ENCODE results near the gene CSF2.
A peak's percentile ranks its signal among the peaks of the same experiment; 100 is the strongest.
"Not testable (repeated sequence)": the region's sequence is repeated elsewhere in the genome, so short reads cannot be mapped to it uniquely, and the experiment has no call there.

CSF2 gene

DNA sequence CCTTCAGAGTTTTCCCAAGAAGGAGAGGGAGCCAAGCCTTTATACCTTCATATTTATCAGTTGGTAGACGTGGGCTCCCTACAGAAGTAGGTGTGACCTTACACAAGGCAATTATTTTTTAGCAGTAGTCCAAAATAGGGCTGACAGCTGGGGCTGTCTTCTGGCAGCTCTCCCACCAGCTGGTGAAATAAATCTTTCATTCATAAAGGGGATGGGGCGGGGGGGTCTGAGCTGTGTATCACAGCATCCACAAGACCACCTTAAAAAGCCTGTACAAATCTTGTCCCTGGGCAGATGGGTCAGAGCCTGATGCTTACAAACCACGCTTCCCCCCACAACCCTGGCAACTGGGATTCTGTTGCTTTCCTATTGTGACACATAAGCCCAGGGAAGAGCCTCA is 19.7 kb downstream of the CSF2 start:
- no peak for DNase-seq

DNA sequence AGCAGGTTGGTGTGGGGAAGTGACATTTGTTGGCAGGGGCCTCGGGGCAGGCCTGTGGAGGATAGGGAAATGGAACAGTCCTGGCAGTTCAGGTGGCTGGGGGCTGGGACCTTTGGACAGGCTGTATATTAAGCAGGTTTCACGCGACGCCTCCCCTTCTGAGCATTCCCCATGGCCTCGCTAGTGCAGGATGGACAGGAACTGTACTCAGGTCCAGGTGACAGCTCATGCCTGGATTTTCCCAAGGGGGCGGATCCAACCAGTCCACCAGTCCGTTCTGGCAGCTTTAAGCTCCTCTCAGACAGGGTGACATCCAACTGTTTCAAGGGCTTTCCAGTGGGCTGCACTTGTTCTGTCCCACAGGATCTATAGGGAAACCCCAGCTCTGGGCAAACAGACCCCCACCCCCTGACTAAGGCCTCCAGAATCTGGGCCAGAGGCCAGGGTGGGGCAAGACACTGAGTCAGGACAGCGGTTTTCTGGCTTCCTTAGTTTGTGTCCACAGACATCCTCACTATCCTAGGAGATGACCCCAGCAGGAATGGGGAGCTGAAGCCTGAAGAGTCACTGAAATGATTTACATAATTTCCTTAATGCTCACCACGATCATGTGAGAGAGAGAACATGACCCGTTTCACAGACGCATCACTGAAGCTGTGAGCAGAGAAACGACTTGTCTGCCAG is 20.9 kb downstream of the CSF2 start:
- DNase-seq, result peak; percentile 36 to 73 (median 44)

DNA sequence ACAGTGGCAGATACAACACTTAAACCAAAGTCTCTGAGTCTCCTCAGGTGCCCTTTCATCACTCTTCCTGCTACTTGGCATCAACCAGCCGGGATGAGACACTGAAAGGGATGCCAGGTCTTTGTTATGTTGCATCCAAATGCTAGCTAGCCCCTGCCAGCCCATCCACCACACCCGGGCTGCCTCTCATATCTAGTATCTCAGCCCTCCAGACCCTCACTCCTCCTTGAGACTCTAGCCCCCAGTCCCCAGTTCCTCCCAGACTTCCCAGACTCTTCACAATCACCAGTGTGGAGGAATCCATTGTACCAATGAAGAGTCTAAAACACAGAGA is 21.5 kb downstream of the CSF2 start:
- DNase-seq, result no peak

DNA sequence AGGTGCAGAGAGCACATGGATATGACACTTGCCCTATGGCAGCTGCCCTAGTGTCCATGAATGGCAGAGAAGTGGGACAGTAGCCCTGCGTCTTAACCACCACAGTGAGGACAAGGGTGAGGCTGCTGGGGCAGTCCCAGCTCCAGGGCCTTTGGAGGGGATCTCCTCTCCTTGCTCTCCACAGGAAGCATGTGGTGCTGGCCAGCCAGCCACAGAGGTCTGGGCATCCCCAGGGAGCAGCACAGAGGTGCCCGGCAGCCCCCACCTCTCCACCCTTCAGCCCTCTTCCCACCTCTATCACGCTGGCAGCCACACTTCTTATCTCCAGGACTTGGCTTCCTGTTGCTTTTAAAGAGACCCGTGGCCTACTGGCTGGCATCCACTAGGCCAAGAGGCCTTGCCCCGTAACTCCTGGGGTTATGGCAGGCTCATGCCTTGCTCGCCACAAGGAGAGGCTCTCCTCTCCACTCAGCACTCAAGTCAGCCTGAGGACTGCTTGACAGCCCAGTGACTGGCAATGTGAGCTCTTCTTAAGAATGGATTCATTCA is 21.9 kb downstream of the CSF2 start:
- DNase-seq, result no peak

DNA sequence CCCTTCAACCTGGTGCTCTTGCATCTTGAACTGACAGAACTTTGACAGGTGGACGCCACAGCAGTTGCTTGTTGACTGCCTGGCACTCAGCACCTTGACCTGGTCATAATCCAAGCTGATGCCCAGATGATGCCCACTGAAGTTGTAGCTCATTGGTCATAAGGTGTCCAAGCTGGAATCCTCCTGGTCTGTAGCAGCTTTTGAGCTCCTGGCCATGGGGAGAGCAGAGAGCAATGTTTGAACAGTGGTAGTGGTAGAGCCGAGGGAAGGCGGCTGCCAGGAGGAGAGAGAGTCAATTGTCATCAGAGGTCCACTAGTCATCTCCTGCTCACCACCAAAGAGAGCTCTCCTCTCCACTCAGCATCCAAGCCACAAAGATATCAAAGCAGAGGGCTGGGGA is 23.3 kb downstream of the CSF2 start:
- DNase-seq, result no peak

DNA sequence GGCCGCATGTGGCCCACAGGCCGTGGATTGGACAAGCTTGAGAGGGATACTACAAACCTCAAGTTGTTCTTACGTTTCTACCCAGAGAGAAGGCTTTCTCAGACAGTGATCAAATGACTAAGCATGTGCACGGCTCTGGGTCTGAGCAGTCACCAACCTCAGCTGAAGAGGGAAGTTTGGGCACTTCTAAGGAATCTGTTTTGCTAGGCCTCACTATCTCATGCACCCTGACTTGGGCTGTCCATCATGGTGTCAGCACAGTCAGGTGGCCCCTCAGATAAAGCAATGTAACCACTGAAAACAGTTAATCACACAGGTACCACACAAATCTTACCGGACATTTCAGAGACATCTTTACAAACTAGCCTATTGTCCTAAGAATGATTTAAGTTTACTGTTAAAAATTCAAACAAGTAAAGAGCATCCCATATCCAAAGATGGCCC is 24.6 kb downstream of the CSF2 start:
- peak; percentile 64 to 76 (median 71) for DNase-seq

DNA sequence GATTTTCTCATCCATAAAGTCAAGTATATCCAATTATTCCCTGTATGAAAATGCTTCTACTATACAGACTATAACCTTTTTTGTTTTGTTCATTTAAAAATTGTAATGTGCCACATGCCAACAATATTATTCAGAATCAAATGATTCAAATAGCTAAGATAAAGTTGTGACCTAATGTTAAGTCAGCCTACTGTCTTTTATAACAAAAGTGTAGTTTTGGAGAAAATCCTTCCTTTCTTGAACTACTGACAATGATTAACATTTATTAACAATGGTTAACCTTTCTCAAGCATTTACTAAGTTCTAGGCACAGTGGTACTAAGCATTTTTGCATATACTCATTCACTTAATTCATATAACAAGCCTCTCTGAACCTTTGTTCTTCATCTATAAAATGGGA is 25.0 kb downstream of the CSF2 start:
- no peak for DNase-seq

DNA sequence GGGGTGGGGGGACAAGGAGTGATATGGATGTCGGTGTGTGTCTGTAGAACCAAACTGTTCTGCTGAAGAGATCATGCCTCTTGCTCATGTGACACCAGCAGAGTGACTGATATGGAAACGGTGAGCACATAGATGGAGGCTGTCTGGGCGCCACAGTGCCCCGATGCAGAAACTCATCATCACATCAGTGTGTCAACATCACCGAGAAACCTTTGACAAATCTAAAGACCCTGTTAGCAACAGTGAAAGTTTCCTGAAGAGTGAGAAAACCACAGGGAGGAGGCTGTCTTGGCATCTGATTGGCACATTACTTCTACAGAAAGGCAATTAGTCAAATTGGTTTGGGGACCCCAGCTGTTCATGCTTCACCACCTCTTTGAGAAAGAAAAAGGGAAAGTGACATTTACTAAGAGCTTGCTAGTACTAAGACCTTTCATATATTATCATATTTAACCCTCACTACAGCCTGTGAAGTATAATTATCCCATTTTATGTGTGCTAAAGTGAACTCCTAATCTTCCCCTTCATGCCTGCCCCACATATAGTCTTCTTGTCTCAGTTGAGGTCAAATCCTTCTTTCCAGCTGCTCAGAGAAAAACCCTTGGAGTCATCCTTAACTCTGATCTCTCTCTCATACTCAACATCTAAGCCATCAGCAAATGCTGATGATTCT is 25.6 kb downstream of the CSF2 start:
- DNase-seq, result no peak

DNA sequence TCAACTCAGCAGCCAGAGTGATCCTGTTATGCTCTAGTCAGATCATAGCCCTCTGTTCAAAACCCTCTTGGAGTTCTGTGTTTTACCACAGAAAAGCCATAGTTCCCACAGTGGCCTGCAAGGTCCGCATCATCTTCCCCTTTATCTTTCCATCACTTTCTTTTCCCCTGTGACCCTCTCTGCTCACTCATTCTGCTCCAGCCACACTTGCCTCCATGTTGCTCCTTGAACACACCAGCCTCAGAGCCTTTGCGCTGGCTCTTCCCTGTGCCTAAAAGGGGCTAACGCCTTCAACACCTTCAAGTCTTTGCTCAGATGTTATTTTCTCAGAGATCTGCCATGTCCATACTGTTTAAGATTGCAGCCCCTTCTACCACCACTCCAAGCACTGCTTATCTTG is 26.3 kb downstream of the CSF2 start:
- no peak for DNase-seq

DNA sequence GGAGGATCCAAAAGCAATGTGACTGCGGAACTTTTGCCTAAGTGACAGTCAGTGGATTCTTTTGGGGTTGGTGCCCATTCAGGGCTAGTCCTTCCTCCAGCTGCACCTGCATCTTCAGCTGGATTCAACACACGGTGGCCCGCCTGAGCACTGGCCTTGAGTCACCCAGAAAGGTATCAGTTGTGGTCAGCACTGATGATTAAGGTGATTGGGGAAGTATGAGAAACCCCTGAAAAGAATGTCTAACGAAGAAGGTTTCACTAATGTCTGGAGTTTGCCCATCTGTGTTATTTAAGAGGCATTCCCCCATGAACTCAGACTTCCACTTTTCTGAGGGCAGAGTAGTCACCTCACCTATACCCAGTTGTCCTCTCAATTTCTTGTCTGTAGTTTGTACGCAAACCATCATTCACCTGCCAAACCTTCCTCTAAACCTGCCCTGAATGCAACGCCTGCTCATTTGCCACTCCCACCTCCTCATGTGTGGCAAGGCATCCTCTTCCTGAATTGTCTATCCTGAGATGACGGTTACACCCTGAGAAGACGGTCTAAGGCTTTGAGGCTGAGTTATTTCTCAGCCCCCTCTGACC is 27.2 kb downstream of the CSF2 start:
- DNase-seq, result peak in 2 of 4 experiments; percentile 27 to 45

DNA sequence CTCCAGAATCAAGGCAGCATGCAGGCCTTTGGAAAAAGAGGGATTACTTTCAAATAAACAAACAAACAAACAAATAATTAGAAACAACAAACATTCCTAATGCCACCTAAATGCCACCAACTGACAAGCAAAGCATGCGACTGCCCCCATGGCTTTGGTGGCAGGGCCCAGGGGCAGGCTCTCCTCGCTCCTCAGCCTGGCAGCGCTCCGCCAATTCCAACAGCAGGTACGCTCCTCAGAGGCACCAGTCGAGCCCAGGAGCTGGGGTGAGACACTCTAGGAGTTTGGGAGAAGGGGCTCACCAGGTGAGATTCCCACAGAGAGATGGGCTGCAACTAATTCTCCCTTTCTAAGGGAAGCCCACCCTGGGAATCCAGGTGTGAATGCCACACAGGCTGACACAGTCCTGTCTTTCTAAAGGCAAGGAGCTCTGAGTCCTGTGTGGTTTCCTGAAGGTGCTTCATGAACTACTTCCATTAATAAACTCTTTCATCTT is 27.8 kb downstream of the CSF2 start:
- DNase-seq, result no peak

DNA sequence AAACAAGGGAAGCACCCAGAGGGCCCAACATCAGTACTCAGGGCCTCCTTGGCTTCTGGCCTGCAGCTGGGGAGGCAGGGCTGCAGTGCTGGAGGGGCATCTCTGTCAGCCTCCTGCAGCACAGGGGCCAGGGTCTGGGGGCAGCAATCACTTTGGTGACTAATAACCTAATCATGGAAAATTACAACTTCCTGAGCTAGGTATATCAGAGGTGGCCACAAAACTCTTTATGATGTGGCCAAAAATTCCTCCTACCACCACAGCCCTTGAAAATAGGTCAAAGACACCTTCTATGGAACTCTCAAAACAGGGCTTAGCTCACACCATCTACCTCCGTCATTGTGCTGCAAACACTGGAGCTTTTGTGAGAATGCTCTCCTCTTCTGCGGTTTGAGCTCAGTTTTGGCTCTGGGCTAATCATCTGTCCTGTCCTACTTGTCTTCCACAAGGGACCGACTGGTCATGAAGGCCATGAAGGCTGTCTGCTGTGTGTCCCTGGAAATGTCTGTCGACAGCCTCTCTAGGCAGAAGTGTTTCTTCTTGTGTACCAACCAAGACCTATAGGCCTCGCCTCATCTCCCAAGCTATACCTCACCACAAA is 28.6 kb downstream of the CSF2 start:
- DNase-seq, result no peak

DNA sequence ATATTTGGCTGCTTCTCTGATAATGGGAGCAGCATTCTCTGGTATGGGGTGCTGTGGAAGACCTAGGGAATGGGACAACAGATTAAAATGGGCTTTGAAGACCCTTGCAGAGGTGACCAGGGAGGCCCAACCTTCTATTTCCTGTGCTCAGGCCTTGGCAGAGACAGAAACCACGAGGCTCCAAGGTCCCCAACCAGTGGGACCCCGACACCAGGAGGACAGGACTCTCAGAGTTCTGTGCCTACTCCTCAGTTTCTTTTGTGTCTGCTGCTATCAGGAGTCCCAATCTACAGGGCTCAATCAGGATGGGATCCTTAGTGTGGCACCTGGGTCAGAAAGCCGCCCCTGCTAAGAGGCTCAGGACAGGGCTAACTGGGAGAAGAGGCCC is 29.3 kb downstream of the CSF2 start:
- no peak for DNase-seq

DNA sequence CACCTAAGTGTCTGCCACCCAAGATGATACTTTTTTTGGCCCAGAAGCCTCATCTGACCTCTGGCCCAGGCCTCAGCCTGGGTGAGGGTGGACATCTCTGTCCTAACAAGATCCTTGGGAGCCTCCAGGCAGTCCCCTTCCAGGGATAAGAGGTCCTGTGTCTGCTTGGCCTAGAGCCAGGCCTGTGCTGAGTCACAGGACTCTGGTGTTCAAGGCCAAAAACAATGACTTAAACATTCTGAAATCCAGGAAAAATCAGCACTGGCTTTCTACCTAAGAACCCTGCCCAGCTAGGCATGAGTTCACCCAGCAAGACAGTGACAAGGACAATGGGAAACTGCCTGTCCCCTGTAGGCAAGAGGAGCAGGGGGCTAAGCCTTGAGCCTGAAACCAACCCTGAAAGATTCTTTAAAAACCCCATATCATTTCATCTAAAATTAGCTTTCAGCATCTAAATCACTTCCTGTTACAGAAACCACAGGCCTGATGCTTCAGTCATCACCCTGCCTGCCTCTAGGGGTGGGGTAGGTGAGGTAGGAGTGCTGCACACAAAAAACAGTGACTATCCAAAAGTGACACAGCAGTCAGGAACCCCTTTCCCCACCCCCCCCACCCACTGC is 29.9 kb downstream of the CSF2 start:
- DNase-seq, result peak; percentile 67 to 85 (median 78)

DNA sequence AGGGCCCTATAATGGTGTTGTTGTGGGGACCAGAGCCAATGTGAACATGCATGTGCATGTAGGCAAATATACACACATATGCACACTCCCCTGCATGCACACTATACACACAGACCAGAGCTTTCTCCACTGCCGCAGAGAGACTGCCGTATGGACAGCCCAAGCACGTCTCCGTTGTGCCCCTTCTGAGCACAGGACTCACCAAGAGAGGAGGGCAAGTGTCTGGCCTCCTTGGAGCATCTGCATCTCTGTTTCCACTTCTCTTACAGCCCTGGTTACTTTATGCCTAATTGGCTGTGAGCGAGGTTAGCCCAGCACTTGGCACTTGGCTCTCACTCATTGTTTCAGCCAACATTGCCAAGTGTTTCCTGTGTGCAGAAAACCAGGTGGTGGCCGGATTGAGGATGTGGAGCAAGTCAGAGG is 30.4 kb downstream of the CSF2 start:
- no peak for DNase-seq

DNA sequence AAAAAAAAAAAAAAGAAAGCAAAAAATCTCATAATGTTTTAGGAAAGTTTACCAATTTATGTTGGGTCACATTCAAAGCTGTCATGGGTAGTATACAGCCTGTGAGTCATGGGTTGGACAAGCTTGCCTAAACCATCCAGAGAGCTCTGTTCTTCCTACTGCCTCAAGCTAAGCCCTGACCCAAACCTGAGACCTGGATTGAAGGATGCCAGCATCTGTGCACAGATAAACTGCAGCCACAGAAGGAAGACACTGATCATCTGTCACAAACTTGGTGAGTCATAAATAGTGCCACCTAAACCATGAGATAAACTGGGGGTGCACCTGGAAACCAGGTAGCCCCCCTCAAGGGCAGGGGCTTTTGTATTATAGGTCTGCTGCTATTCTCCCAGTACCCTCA is 31.0 kb downstream of the CSF2 start:
- peak; percentile 23 to 69 (median 47) for DNase-seq

DNA sequence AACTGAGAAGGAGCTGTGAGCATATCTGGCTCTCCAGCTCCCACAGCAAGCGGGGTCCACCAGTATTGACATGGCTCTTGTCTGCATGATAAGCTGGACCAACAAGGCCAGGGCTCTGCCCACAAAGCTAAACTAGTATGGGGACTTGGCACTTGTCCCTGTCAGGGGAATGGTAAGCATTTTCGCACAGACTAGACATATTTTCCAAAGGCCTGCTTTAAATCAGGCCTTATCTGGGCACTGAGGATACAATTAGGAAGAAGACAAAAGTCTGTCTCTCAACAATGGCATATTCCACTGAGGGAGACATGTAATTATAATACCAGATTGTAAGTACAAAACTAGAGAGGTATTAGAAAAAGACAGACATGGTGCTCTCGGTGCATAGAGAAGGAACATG is 32.1 kb downstream of the CSF2 start:
- DNase-seq, result no peak

DNA sequence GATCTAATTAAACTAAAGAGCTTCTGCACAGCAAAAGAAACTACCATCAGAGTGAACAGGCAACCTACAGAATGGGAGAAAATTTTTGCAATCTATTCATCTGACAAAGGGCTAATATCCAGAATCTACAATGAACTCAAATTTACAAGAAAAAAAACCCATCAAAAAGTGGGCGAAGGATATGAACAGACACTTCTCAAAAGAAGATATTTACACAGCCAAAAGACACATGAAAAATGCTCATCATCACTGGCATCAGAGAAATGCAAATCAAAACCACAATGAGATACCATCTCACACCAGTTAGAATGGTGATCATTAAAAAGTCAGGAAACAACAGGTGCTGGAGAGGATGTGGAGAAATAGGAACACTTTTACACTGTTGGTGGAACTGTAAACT is 34.9 kb downstream of the CSF2 start:
- not testable (repeated sequence) for DNase-seq

DNA sequence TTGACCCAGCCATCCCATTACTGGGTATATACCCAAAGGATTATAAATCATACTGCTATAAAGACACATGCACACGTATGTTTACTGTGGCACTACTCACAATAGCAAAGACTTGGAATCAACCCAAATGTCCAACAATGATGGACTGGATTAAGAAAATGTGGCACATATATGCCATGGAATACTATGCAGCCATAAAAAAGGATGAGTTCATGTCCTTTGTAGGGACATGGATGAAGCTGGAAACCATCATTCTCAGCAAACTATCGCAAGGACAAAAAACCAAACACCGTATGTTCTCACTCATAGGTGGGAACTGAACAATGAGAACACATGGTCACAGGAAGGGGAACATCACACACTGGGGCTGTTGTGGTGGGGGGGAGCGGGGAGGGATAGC is 35.4 kb downstream of the CSF2 start:
- DNase-seq, result not testable (repeated sequence)

DNA sequence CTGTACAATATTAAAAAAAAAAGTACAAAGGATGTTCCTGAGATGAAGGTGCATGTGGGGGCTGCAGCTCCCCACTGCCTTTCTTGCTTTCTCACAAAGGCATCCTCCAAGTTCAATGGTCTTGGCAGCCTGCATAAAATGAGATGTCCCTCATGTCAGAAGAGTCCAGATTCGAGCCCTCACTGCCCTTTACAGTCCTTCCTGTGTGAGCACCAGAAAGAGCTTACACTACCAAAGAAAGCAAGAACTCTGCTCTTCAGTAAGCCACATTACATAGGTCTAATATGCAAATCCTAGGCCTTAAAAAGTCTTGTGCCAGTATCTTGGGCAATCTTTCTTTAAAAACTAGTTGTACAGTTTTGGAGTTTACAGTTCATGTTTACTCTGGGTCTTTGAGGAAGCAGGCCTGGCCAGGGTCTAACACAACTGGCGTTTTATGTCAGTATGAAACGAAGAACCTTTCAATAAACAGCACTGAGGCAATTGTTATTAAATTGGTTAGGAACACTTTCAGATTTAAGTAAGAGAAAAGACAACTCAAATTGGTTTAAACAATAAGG is 36.0 kb downstream of the CSF2 start:
- peak in 1 of 4 experiments; percentile 20 for DNase-seq

DNA sequence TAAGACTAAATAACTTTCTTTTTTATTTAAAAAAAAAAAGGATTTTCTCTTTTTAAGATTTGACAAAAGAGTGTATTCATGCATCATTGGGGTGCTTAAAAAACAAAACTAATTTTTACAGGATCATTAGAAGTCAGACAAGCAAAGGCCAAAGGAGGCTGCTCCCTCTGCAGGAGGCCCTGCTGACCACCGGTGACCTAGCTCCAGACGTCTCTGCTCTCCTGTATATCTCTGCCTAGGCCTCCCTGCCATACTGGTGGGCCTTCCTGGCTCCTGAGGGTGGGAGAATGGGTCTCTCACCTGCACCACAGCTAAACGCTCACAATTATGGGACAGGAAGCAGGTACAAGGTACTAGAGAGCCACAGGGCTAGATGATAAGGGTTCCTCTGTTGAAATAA is 36.6 kb downstream of the CSF2 start:
- no peak for DNase-seq

DNA sequence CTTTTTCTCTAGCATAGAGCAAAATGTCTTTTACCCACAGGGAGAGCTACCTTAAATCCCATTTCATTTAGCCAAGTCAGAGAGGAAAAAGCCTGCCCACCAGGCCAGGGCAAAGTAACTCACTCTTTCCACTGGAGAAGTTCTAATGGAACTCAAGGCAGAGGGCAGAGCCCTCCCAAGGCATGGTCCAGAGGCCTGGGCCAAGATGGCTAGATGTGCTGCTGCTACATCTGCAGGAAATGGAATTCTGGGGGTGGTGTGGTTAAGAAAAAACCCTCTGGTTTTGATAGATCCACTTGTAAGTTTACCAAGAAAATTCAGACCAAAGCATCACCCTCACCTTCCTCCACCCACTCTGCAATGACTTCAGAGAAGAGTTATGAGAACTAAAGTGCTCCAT is 37.3 kb downstream of the CSF2 start:
- DNase-seq, result no peak

DNA sequence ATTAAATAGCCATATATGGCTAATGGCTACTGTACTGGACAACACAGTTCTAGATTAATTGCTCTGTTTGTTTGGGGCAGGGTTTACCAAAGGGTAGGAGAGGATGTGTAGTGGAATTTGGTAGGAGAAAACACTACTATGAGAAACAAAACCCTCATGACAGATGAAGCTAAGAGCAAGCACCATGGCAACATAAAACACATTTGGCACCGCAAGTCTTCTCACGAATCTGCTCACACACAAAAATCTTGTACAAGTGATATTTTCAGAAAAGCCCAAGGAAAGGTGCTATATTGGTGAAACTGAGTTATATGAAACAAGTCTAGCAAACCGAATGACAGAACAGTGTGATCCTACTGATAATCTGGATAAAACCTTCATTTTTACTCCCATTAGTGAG is 38.5 kb downstream of the CSF2 start:
- no peak for DNase-seq
